Measurements from ENCODE around the gene DSCAML1.

DNA sequence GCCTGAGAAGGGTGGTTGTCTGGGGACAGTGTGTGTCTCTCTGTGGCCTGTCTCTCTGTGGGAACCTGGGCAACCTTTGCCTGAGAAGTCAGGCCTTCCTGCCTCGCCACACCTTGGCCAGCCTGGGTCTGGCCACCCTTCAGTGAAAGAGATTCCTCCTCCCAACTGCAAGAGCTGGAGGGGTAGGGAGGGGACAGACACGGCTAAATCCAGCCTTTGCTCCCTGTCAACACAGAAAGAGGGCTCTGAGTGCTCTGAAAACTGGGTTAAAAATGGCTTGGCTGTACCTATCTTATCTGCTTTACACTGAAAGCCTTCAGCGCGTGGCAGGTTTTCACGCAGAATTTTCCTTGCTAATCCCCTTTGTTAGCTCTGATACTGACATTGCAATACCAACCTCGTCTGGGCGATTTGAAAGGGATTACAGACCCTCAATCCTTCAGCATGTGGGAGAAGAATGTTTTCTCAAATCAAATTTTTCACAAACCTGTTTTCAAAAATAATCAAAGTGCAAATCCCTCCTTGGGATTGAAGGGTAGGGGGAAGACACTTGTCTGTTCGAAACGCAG, 163.7 kb downstream of the DSCAML1 start:
- TF ChIP-seq POU2F2 (IDR thresholded peaks at IDR 0.05; ENCODE audit: low read depth, low read length): no peak
- no peak for TF ChIP-seq TAF1 (IDR thresholded peaks at IDR 0.05; ENCODE audit: low read depth, low read length)

All from GM12891 (cell line).